Amniotic epithelial cell (primary cell): ENCODE data around the gene UNC5C.

Experiments used
- DNase-seq: peaks from one replicate; pipeline ENCODE4 v3.0.0-alpha.2; 2010; ENCODE audit warnings: low read depth

UNC5C gene

DNA sequence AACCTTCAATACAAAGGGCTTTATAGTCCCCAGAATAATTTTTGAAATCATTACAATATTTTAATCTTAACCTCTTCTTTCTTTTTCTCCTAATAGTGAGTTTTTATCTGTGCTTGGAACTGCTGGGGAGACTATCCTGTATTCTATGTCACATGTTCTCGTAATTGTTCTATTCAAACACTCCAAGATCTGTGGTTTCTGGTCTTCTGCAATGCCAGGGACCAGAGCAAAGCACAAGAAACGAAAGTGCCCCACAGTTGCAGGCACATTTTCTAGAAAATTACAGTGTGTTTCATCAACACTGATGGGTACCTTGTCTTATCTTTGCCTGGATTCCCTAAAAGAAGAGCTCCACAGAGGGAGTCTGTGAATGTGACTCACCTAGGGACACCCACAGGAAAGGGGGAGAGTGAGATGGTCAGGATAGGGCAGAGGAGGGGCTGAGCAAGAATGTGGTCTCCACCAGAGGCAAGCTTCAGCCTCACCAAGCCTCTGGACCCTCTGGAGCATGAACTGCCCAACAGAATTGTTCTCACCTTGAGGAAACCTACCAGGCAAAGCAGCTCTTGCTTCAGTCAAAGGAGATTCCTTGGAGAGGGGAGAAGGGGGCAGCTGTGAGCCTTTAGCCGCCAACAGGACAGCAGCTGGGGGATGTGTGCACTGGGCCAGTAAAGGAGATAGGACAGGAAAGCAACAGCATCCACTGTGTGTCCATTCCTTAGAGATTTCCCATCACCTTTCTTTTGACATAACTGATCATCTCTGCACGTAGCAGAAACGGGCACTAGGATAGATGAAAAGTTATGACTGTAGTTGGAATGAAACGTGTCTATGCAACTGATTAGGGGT is 25.9 kb downstream of the UNC5C start:
- peak; percentile 59 for DNase-seq

DNA sequence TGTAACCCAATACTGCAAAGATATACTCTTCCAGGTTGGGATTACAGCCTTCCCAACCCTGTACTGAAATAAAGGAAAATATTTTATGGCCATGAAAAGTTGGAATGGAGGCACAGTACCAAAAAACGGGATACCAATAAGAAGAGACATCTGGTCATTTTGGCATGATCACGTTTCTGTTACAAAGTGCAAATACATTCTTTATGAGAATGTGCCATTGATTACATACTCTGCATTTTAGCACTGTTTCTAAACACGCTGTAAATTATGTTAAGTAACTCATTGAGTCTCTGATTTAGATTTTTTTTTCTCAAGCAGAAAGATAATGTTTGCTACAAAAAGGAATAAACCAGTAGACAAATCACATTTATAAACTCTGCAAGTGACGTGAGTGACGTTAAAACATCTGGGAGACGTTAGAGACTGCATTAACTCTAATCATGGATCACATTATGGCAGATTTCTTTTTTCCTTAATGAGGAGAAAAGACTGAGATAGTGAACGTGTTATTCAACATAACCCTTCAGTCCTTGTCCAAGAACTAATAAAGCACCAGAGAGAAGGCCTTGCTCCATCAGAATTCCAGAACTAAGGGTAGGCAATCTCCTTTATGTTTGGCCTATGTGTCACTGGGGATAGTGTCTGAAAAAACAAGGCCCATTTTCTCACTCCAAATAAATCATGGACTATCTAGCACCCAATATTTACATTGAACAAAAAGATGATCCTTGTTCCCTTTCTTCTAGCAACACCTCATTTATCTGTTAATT is 31.0 kb downstream of the UNC5C start:
- DNase-seq: no peak

DNA sequence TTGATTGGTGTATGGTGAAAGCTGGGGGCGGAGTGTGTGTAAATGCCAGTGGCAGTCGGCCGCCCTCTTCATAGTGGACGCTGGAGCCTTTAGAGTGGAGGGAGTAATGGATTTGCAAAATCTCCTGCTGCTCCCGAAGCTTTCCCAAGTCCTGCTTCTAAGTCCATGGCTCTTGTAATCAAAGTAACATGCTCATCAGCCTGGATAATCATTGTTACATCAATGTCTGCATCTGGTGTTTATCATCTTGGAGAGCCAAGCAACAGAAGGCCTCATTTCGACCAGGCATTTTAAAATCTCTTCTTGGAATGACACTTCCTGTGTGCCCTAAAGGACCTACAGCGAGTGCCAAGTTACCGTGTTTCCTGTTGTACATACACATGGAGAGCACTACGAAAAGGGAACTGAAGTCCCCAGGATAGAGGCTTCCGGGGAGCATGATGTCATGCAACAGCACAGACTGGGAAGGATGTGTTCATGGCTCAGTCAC is 32.2 kb downstream of the UNC5C start:
- no peak for DNase-seq

DNA sequence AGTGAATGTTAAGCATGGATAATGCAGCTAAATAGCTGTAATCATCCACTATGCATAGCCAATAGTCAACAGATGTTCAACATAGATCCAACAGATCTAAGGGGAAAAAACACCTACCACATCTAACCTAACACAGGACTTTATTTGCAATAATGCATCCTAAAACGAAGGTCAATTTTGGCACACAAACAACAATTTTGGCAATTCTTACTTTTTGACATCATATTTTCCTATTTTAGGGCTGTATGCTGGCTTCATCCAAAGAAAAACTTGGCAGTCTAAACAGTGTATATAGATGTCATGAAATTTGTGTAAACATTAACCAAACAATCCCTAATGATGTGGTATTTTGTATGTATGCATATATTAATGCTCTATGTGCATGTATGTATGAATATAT is 33.2 kb downstream of the UNC5C start:
- DNase-seq: no peak

DNA sequence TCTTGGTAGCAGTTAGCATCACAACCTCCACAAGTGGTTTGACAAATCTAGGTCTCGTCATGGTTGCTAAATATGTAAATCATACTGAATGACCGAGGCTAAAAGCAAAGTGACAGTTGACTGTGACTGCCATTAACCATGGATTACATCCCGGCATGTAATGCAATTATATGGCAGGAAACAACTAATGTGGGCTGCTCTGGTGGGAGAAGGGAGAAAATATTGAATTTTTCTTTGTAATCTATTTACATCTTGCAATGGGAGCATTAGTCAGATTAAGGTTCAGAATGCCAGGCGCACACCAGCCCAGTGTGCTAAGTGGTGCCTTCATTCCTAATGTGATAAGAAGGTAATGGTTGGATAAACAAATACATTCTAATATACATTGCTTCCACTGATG is 35.8 kb downstream of the UNC5C start:
- no peak for DNase-seq

DNA sequence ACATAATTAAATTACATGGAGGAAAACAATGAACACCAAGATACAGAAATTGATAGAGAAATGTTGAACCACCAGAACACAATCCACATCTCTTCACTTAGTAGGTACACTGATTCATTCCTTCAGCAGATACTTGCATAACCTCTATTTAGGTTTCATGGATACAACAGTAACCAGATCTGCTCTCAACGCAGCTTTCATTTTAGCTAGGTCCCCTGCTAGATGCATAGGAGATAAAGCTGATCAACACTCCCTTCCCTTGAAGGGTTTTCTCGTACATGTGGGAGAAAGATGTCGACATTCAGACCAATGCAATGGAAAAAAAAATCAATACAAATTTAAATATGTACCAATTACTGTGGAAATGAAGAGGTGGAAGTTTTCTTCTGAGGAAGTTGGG is 37.3 kb downstream of the UNC5C start:
- no peak for DNase-seq

DNA sequence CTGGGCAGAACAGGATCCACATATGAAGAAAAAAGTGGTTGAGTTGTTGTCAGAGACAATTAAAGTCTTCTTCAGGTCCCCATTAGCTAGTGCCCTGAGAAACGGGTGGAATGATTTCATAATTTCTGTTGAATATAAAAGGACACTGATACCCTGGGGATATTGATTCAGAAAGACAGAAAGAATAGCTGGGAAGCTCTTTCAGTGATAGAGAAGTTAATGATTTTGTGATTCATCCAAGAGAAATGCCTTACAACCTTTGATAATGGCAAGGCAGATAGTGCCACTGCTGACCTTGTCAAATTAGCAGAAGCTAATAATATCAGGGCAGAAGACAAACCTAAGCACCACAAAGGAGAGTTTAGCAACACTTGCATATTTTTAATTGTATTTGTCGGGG is 37.9 kb downstream of the UNC5C start:
- no peak for DNase-seq

DNA sequence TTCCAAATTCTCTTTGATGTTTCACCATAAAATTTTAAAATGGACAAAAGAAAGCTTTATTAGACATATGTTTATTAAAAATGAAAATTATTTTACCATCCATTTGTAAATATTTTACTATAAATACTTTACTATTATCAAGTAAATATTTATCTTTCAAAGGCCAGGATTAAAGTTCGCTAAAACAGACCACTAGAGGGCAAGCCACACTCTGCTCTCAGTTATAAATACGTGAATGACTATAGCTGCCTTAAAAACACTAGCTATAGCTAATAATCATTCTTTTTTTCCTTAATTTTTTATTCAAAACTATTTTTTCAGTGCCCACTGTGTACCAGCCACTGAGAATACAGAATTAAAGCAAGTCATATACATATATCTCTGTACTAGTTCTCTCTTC is 38.6 kb downstream of the UNC5C start:
- DNase-seq: peak; percentile 44

DNA sequence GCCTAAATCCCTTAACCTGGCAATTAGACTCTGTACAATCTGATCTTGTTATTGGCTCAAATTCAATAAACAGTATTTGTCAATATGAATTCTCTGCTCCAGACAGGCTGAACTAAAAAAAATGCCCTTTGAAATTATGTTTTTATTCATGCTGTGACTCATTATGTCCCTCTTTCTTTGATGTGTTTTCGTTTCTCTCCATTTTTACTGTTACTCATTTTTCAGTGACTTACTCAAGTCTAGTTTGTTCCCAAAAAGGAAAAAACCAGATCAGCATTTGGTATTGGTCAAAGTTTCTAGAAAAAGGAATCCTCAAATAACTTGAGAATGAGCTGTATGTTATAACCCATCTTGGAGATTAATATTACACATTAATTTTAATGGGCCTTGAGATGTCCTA is 40.4 kb downstream of the UNC5C start:
- DNase-seq: peak; percentile 37

DNA sequence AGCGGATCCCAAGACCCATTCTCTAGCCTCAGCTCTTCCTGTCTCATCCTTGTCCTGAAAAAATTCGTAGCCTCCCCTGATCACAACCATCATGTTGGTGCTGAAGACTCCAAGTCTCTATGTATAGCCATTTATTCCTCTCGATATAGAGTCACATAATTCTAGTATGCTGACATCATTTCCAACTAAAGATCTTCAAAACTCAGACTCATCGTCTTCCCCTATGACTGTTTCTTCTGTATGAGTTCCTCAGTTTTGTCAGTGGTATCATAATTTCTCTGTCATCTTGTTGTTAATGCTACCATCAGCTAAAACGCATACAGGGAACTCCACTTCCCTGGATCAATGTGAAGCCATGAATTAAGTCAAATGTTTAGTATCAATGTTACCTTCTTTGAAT is 41.2 kb downstream of the UNC5C start:
- DNase-seq: no peak

DNA sequence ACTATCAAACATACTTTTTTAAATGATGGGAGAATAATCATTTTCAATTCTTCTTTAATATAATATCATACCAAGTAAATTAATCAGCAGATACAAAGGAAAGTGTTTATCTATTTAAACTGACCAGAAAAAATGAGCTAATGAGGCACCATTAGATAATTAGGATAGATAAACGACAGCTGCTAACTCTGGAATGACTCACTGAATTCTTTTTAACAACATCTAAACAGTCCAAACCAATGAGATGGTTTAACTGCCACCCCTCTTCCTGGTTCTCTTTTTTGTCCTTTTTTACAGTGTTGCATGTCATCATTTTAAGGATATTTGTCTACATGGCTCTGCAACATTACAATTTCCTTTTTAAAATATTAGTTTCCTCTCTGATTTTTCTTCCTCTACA is 41.6 kb downstream of the UNC5C start:
- DNase-seq: peak; percentile 31

DNA sequence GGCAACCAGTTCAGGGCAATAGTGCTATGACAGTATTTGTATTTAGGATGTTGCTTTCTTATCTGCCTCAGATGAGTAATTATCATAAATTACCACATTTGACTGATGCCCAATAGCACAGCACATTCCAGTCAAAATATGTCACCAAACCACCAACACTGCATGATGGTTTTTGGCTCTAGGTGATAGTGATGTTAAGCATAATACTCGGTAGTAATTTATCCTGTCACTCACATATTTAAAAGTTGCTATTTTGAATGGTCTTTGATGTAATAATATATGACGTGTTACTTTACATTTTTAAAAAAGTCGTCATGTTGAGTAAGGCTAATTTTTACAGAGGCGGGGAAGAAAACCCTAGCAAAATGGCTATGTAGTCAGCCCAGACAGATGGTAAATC is 42.5 kb downstream of the UNC5C start:
- DNase-seq: peak; percentile 91

DNA sequence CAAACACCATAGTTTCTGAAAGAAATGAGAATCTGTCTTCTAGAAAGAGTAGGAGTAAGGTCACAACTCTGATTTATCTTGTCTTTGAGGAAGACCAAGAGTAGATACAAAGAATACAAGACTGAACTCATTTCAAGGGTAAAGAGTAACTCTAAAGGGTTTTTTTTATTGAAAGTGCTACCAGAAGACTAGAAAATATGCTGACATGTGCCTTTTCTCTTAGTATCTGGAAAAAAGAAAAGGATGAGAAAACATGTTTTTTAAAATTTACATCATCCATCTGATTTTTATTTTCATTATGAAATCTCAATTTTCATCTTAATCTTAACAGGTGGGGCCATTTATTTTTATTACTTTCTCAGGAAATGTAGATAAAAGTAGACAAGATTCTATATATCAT is 43.0 kb downstream of the UNC5C start:
- DNase-seq: no peak

DNA sequence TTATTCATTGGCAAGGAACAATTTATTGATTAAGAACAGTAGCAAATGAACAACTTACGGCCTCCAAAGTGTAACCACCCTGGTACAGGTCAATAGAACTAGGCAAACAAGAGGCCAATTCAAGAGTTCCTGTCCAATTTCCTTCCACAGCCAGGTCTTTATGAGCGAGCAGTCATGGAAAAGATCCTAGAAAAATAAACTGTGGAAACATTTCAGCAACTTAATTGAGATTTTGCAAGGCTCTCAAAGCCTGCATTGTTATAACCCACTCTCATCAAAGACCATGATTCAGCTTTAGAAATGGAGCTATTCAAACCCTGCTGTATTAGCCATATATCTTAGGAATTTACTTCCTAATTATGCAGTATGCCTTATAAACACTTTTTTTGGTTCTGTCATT is 43.6 kb downstream of the UNC5C start:
- DNase-seq: no peak

DNA sequence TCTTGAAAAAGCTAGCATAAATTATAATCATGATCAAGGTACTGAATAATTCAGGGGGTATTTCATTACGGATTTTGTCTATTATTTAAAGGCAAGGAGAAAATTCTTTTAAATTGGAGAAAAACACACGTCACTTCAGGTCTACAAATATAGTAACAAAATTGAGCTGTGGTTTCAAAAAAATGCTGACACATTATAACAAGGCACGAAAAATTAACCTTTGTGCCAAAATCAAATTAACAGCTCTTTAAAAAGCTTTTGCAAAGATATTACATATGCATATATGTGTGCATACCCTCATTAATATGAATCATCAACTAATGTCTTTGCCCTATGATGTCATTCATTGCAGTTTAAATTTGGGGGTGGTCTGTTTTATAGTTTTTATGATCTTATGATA is 44.3 kb downstream of the UNC5C start:
- no peak for DNase-seq

DNA sequence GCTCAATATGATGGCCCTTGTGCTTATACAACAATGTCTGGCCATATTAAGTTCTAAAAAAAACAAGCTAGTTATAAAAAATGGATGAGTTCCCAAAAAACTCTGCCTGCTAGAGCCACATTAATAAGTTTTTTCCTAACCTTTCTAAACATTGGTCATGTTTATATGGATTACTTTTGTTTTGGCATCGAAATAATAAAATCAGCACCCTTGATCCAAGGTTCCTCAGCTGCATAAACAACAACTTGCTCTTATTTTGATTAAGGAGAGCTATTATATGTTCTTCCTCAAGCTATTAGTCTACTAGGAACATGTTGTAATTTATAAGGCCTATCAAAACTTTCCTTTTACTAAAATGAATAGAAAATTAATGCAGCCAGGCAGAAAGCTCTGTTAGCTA is 48.4 kb downstream of the UNC5C start:
- no peak for DNase-seq

DNA sequence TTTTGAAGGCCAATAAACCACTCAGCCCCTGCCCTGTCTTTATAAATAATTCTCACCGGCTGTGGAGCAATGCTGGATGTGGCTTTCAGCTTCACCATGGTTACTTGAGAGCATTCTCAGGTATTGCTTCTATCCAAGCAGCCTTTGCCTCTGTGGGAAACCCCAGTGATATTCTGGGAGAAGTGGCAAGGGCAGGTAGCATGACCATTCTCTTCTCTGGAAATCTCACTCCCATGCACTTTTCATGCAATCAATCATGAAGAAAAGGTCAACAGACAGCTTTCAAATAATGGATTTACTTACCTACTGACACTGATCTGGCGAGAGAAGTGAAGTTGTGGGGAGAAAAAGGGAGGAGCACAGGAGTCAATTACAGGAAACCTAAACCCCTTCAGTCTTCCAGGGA is 49.5 kb downstream of the UNC5C start:
- DNase-seq: no peak

DNA sequence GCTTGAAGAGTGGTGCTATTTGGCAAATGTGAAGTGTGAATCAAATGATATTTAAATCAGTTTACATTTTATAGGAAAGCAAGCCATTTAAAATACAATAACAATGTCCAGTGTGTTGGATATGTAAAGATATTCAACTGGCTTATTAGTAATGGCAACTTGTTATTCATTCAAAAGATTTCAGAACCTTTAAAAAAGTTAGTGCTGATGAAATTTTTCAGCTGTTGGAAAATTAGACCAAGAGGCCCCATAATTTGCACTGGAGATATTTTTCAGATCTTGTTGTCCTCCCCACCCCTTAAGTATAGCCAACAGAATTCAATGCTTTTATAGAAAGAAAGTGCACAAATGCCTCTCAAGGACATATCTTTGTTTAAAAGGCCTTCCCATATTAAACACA is 54.6 kb downstream of the UNC5C start:
- DNase-seq: no peak

DNA sequence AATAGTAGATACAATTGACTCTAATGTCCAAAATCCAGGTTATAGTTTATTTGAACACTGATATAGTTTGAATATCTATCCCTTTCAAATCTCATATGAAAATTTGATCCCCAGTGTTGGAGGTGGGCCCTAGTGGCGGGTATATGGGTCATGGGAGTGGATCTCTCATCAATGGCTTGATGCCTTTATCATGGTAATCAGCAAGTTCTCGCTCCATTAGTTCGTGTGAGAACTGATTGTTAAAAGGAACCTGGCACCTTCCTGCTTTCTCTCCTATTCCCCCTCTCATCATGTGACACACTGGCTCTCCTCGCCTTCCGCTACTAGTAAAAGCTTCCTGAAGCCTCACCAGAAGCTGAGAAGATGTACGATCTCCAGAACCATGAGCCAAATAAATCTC is 70.1 kb downstream of the UNC5C start:
- no peak for DNase-seq

DNA sequence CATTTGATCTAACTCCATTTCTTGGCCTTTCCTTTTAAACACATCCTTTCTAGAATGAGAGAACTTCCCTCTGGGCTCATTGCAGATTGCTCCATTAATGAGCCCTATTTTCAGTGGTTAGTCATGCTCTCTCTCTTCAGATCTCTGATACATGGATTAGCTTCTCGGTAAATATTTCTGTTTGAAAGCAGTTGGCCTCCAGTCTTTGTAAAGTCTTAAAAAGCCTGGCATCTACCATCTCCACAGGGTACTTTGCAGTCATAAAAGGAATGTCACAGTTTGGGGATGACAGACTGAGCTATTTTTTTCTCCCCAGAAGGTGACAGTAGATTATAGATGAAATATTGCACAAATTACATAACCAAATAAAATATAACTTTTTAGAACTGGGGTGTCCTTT is 72.7 kb downstream of the UNC5C start:
- no peak for DNase-seq

DNA sequence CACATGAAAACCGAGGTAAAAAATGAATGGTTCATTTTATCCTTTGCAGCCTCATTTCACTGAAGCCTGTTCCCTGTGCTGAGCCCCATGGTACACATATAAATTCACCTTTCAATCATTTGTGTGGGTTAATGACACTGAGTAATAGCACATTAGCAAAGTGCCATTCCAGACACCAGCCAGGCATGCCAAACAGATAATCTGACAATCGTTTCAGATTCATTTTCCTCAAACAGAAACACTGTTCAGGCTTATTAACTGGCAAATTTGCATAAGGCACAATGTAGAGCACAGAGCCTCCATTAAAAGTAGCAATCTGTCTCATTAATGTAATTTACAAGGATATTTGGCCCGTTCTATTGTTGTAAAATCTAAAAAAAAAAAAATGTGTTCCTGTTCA is 76.2 kb downstream of the UNC5C start:
- no peak for DNase-seq

DNA sequence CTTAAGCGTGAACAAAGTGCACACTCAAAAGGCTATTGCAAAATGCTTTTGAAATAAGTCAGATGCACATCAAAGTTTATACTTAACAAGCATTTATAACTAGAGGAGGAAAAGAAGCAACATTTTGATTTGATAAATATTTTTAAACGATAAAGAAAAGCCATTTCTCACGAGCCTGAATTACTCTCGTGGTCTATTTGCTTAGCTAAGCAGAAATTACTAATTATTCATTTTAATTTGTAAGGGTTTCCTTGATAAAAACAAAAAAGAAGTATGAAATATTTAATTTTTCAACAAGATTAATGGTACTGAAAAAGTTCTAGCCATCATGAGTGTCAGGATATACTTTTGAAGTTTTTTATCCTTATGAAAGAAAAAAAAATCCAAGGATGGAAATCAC is 78.2 kb downstream of the UNC5C start:
- no peak for DNase-seq

DNA sequence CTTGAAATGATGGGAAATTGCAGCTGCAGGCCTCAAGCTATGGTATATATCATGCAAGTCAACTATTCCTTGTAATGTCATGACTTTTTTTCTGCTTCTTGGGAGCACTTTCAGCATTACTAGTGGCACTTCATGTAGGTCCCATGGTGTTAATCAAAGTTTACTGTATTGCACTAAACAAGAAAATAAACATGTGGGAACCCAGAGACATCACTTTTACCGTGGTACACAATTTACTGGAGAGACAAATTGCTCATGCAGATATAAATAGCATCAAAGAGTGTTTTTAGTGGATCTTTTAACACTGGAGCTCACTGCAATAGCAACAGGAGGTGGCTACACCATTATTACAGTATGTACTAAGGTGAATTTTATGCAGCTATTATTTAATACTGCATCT is 79.2 kb downstream of the UNC5C start:
- DNase-seq: no peak

DNA sequence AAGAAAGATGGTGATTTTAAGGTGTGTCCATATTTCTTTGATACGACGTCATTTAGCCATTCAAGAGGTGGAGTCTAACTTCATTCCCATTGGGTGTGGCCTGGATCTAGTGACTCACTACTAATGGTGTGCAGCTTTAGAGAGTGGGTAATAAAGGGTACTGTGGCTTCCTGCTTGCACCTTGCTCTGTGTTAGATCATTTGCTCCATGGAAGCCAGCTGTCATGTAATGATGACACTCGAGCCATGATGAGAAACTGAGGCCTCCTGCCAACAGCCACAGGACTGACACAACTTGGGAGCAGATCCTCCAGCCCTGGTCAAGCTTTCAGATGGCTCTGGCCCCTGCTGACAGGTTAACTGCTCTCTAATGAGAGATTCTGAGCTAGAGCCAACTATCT is 82.0 kb downstream of the UNC5C start:
- DNase-seq: no peak
